Stimulated activated CD8-positive, alpha-beta memory T cell treated with anti-CD3 and anti-CD28 coated beads, Interleukin-12 subunit alpha, Interleukin-12 subunit beta, amount 100 ng/mL, for 24 hours (primary cell): ENCODE measurements around the gene YAP1.

Experiments
- DNase-seq: peaks from one replicate; pipeline ENCODE4 v3.0.0-alpha.2; 2020; ENCODE audit errors: extremely low read depth

Gene YAP1

DNA sequence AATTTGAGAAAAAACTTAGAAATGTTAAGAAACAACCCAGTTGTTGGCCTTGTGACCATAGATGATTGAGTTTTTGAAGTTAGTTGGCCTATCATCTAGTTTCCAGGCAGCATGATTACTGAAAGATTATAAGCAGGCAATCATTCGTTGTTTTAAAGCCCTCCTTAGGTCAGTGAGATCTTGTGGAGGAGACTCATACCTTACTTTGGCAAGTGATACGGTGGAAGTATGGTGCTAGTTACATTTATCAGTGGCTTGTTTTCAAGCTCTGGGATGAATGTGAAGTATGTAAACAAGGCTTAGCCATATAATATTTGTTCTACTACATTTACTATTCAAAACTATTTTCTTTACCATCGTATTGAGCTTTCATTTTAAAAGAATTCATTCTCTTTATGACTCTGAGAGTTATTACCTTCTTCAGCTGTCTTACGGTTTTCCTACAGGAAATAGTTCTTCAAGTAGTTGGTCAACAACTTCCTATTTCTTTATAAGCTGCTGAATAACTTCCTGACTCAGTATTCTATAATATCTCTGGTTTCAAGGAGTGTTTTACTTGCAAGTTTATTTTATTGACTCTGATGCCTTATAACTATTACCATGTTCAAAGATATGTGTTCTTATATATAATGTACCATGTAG is 7.3 kb downstream of the YAP1 start:
- DNase-seq = no peak

DNA sequence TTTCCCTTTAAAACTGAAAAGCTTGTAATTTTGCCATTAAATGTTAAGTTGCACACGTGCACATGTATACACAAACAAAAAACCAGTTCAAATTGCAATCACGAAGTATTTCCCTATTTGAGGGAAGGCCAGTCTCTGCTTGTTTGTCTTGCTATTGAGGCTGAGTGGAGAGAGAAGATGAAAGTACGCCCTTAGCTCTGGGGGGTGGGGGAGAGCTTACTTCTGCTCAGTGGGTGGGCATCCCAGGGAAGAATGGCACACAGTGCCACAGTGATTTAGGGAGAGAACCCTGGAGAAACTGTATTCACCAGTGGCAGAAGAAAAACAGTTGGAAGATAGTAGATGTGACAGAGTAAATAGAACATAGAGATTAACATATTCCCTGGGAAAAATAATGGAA is 8.7 kb downstream of the YAP1 start:
- no peak for DNase-seq

DNA sequence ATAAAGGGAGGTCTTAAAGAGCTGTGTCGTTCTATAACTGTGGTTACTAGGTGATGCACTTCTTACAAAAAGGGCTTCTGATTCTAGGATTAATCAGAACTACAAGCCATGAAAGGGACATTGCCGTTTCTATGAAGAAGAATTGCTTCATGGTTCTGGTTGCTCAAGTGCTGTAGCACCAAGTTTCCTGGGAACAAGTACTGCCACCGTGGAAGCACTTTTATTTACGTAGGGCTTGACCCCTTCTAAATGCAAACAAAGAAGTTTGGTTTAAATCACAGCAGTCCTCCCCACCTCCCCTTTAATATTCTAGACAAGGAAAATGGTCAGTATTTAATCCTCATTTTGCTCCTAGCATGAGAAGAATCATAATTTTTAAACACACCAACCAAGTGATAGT is 9.8 kb downstream of the YAP1 start:
- no peak for DNase-seq

DNA sequence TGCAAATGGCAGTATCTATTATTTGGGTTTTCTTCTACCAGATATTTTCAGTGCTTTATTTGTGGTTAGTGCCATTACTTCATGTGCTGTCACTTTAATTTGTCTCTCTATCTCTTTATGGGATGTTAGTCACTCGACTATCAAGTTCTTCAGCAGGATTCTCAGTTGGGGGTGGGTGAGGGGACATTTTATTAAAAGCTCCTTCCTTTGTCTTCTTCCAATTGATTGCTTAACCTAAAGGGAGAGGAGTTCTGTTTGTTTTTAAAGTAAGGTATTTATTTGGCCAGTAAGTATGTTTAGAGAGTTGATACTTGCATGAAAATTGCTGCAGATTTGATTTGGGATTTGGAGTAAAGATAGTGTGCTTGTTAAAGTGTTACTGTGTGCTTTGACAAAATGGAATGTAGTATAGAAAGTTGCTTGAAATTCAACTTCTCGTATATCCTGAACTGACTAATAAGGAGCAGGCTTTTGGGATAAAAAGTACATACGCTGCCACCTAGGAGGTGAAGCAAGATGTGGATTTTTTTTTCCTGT is 10.3 kb downstream of the YAP1 start:
- no peak for DNase-seq

DNA sequence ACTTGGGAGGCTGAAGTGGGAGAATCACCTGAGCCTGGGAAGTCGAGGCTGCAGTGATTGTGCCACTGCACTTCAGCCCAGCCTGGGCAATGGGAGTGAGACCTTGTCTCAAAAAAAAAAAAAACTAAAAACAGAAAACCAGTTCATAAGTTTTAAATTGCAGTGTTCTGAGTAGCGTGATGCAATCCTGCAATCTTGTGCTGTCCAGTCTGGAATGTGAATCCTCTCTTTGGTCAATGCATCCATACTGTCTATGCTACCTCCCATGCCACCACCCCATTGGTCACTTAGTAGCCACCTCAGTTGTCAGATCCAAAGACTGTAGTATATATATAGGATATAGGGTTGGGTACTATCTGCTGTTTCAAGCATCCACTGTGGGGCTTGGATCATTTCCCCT is 11.1 kb downstream of the YAP1 start:
- DNase-seq = no peak

DNA sequence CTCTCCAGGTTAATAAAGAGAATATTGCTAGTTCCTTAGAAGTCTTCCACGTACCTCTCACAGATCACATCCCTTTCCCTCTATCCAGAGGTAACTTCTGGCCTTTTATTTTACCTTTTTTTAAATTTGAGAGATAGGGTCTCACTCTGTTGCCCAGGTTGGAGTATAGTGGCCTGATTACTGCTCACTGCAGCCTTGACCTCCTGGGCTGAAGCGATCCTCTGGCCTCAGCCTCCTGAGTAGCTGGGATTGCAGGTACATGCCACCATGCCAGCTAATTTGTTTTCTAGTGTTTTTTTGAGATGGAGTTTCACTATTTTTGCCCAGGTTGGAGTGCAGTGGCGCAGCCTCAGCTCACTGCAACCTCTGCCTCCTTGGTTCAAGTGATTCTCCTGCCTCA is 24.4 kb downstream of the YAP1 start:
- DNase-seq = no peak

DNA sequence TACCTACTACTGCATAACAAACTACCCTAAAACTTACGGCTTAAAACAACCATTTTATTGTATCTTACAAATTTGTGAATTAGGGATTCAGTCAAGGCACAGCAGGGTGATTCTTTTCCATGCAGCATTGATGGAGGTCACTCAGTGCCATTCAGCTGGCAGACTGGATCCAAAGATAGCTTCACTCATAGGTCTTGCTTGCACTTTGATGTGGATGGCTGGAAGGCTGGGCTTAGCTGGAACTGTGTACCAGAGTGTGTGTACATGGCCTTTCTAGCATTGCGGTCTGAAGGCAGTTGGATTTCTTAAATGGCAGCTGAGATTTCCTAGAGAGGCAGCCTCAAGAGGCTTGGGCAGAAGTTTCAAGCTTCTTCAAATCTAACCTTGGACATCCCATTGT is 25.0 kb downstream of the YAP1 start:
- DNase-seq = no peak

DNA sequence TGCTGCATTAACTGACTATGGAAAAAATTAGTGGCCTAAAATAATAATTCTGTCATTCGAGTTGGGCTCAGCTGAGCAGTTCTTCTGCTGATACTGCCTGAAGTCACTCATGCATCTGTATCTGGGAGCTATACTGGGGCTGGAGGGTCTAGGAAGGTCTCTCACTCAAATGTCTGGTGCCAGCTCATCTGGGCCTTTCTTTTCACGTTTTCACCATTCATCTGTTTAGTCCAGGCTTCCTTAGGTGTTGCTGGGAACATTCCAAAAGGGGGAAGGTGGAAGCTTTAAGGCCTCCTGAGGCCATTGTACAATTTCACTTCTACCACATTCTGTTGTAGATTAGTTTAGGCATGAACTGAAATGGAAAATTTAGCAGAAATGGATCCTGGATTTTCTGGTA is 28.0 kb downstream of the YAP1 start:
- DNase-seq = no peak

DNA sequence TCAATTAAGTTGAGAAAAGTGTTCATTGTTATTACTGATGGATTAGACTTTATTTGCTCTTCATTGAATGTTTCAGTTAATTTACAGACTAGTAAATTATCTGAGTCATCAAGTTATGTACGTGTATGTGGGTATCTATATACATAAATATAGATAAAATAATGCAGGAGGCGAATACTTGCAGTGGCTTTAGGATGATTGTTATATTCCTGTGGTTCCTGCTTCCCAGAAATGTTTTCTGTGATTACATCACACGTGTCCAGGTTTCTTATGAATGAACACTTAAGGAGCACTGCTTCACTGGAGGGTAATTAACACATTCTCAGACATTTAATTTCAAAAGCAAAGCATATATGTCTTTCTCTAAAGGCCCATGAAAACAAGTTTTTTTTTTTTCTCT is 28.4 kb downstream of the YAP1 start:
- no peak for DNase-seq

DNA sequence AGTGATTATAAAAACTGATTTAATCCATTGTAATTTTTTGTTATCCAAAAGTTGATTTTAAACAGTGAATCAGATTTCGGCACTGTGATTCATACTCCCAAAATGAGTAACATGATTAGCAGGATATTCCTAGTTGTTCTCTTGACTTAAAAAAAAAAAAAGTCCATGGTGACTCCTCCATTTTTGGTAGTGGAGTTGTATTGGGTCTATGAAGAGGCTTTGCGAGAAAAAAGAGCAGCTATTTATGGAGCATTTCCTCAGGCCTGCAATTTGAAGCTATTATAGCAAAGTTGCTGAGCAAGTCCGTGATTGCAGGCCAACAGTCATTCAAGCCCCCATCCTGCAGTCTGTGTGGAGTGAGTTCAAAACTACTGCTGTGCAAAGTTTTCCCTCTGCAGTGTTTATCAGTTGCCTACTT is 28.8 kb downstream of the YAP1 start:
- no peak for DNase-seq

DNA sequence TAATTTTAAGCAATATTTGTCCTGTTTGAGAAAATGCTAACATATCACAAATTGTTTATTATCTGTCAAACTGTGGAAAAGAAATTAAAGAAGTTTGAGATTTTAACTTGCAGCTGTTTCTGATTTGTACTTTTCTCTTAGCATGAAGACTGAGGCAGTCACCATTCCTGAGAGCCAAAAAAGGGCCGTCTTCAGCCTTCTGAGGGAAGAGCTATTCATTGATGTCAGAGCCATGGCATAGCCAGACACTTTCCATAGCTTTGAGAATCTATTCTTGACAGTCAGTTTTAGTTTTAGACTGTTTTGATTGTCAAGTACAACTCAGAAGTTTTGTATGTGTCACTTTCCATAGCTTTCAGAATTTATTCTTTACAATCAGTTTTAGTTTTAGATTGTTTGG is 32.1 kb downstream of the YAP1 start:
- DNase-seq = no peak

DNA sequence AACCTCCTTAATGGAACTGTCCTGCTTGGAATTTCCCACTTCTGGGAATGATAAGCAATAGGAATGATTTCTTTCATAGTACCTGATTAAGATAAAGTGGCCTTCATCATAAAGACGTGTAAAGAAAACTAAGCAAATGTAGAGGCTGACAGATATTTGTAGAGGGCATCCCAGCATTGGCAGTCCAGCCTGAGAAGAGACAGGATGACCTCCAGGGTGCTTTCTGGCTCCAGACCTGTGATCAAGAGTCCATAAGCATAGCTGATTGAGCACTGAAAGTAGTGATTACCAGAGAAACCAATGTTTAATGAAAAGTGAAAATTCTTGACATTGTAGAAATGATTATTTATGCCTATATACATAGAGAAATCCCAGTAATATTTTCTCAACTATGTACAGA is 33.6 kb downstream of the YAP1 start:
- no peak for DNase-seq

DNA sequence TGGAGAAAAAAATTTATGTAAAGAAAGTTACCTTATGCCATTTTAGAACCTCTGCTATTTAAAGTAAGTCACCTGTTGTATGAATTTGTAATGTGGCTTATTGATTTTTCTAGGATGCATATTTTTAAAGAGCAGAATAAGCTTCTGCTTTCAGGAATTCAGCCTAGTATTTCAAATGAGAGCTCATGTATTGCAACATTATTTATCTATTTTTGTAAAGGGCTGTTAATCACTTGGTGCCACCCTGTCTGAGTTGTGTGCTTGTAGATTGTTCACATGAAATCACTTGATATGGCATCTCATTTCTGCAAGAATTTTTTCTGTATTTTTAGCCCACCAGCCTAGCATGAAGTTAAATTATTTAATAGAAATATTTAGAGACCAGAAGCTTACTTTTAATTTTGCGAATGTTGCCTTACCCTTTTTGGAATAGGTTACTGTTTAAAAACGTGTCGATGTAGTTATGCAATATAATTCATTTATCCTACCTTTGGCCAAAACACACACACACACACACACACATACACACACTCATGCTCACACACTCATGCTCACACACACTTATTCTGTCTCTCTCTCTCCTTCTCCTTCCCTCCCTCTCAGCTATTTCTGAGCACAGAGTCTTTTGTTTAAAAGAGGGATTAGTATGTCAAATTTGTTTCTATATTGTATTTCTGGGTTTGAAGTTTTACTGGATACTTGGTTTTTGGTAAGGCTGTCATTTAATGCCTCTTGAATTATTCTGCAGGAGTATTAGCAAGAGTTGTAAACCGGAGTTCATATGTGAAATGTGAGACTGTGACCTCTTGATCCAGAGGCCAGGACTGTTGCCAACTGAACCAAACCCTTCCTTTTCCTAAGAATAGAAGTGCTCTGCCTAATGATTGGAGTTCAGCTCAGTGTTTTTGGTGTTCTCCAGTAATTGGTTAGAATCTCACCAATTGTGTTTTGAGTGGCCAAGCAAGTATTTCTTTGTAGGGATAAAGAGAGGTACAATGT is 34.4 kb downstream of the YAP1 start:
- no peak for DNase-seq

DNA sequence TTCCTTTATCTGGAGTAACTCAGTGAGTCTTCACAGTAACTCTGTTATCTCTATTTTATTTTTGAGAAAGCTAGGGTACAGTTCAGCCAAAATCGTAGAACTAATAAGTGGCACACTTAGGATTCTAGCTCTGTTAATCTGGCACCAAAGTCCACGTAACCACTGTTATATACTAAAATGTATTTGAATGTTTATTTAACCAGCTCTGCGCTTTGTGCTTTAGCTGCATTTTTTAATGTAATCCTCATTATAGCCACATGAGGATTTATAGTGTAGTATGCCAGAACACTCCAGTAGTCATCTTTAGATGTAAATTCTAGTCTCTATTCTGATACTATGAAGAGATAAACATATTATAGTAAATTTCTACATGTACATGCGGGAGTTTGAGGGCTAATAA is 36.8 kb downstream of the YAP1 start:
- no peak for DNase-seq

DNA sequence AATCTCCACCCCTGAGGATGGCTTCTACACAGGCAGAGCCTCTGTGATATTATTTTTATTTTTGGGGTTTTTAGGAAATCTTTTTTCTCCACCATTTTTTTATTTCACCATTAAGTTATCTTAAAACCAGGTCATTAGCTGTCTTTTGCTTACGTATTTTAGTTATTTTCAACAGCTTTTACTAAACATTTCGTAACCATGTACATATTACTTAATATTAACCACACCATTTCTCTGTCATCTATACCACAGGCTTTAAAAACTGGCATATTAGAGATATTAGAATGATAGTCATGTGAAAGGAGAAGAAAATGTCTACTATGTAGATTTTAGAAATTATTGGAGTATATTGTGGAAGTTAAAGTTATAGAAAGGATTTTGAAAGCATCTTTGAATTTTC is 37.4 kb downstream of the YAP1 start:
- DNase-seq = no peak

DNA sequence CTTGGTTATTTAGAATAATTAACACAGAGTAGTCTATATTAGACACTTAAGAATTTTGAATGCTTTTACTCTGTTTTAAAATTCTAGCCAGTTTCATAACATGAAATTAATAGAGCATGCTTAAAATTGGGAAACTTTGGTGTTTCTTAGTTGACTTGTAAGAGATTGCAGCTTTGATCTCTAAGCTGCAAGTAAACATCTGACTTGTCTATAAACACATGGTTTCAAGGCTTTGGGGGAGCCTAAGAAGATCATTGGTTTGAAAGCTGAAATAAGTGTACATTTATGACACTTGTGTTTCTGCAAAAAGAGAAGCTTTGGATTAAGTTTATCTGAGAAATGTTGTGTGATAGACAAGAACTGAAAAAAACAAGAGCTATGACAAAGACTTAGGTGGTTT is 37.8 kb downstream of the YAP1 start:
- DNase-seq = no peak

DNA sequence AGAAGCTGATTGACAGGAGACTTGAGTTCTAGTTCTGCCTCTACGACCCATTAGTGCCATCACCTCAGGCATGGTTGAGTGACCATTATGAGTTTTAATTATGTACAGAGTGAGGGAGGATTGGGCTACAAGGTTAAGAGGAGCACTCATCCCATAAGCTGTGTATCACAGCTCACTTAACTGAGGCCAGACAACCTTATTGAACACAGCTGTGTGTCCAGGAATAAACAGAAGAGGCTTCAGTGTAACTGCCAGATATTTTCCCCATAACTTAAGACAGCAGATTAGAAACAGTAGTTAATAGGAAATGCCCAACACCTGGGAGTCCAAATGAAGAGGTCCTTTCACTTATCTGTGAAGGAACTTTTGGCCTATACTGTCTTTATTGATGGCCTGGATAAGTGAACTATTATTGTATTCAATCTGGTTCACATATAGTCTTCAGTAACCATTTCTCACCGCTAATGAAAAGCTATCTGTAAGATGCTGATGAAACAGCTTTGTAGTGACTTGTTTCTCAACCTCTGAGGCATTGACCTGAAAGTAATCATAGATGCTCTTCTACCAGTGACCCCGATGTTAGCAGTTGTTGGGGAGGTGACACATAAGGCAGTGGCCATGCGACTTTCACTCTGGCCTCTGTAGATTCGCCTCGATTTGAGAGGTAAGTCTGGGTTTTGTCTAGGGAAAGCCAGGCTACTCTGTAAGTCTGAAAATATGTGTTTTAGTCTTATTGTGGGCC is 41.7 kb downstream of the YAP1 start:
- DNase-seq = no peak

DNA sequence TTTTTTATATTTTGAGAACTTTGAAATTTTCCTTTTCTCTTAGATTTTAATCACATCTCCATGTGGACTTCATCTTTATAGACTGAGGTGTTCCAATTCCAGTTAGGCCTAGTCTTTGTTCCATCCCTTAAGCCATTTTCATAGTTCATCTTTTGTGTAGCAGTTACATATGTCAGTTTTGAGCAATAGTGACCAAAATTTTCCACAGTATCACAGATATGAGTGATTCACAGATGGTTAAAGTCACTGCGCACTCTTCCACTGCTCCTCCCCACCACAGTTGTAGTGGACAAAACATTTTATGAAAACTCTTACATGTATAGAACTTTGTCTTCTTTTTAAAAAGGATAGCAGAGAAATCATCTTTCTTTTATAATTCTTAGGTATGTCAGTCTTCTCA is 42.8 kb downstream of the YAP1 start:
- DNase-seq = no peak

DNA sequence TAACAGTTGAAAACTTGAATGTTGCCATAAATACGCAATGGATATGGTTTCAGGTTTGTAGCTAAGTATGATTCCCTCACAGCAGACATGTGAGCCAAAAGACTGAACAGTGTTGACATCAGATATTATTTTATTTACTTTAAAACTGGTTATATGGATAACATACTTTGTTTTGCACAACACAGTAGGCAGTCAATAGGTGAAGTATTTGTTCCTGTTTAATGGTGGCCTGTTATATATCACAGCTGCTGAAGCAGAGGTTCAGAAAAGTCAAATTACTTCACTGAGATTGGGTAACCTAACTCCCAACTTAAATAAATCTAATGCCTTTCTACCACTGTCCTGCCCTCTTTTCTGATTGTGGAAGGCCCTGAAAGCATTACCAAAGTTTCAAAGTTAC is 44.6 kb downstream of the YAP1 start:
- no peak for DNase-seq

DNA sequence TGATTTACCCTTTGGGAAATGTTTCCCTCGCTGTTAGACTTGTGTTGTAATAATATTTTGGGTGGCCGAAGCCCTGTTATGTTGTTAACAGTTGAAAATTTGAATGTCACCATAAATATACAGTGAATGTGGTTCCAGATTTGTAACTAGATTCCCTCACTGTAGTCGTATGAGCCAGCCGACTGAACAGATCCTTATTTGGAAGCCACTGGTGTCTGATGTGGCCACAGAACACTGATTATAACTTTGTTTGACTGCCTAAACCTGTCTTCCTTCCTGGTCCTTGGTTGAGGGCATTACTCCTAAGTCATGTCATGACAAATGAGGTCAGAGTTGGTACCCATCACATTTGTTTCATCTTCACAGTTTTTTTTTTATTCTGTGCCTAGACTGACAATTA is 45.4 kb downstream of the YAP1 start:
- DNase-seq = no peak

DNA sequence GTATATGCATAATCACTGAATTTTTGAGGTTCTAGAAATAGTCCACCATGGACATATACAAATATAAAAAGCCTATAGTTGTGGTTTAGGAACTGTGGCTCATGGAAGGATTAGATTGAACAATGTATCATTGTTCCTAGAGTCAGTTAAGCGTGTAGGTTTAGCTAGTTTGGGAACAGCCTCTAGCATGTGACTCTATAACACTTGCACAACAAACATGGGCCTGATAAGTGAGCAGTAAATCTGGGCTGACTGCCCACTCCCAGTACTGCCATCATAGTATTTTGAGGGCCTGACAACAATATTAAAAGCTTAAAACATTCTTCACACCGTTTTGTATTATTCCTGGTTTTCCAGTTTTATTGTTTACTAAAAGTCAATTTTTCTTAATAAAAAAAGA is 47.0 kb downstream of the YAP1 start:
- no peak for DNase-seq

DNA sequence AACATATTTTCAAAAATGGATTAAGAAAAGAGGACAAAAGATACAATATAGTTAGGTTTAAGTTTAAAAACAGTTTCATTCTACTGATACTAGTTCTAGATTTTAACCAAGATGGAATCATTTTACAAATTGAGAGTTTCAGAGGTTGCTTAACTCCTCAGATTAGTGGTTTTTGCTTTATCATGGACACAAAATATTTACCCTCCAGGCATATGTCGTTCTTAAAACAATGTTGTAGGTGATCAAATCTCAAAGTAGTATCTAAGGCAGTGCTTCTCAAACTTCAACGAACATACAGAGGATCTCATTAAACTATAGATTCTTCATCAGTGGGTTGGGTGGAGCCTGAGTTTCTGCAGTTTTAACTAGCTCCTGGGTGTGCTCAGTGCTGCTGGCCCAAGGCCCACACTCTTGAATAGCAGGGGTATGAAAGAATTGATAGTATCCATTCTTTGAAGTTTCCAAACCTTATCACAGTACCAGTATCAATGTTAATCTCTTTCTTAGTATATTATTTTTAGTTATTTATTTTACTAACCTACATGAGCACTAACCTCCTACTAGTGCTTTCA is 48.0 kb downstream of the YAP1 start:
- DNase-seq = no peak
